HG03139 (cell line): Measurements from ENCODE around the gene ST3GAL2.

Experiments used
- ATAC-seq: cut with Tn5 transposase; IDR thresholded peaks from one replicate; pipeline ENCODE4 v1.9.1; 2021; ENCODE audit not compliant: unreplicated experiment

ST3GAL2 gene

GRCh38 chr16:70438585-70438968 is 323 bp downstream of the ST3GAL2 start:
- no peak for ATAC-seq

DNA sequence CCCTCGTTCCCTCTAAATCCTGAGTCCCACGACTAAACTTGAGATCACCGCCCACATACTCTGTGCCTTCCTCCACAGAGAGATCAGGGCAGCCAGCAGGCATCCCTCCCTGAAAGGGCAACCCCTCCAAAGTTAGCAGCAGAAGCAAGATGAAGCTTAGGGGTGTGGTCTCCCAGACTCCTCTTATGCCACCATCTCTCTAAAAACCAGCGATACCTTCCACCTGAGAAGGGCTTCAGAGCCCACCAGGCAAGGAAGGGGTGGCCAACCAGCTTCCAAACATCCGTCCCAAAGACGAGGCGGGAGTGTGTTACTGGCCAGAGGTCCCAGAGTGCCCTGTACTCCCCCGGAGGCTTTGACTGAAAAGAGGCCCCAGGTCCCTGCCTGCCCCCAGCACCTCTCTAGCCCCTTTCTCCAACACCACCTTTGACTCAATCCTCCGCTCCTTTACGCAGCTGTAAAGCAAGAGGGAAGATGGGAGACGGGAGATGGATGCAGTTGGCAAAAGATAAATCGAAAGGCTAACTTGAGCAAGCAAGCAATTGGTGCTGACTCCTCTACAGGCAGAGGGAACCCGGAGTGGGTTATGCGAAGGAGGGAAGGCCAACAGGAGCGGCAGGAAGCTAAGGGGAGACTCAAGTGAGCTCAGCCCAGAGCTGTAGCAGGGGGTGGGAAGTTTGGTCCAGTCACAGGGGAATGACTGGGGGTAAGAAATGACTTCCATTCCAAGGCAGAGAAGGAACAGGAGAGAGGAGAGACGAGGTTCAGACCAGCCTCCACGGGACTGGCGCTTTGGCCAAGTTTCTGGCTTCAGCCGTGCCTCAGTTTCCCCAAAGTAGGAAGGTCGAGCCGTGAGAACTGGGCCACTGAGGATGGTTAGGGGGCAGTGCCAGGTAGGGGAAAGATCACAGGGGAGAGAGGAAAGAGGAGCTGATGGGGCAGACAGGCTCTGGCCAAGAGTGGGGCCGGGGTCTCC is 1.0 kb downstream of the ST3GAL2 start:
- ATAC-seq: no peak

GRCh38 chr16:70437017-70437581 is 1.8 kb downstream of the ST3GAL2 start:
- ATAC-seq: no peak

DNA sequence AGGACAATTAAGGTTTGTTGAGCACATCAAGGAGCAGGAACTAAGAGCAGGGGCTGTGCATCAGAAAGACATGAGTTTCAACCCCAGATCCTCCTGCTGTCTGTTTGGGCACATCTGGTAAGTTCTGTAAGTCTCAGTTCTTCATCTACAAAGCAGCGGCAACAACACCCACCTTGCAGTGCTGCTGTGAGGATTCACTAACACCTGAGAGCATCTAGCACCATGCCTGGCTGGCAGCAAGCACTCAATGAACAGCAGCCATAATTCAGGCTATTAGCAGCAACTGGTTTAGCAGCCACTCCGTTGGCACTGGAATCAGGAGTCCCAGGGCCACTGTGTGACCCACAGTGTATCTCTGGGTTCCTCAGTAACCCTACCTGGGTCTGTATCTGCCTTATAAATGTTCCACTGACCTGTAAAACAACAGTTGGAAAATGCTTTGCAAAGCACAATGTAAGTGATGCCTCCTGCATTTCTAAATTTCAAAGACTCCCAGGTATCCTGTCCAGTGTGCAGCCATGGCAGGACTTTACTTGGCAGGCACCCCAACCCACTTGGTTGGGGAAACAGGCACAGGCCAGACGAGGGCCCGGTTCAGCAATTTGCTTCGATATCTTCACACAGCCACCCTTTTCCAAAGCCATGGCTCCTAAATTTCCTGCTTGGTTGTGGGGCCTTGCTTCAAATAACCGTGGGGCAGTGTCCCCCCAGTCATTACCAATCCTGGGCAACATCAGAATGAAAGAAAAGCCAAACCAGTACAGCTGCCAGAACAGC is 4.2 kb downstream of the ST3GAL2 start:
- ATAC-seq: no peak

DNA sequence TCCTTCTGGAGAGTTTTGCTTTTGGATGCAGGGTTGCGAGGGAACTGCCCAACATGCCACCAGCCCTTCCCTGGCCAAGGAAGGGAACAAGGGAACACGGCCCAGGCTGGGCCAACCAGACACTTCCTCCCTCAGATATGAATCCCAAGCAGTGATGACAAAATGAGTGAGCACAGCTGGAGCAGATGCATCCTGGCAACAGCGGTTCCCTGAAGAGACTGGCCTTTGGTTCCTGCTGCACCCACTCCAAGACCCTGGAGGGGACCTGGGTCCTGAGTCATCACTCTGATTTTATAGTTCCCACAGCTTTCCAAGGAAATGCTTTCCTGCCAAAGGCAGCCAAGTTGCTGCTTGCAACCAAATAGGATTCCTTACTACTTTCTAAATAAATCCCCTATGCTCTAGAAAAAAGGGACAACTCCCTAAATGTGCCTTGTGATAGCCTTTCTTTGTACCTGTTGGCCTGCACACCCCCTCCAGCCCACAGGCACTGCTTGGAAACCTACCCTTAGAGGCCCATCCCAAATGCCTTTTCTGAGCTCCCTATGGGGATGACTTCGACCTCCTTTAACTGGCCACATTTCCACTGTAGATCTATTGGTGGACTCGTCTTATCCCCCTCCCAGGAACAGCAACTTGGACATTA is 5.3 kb downstream of the ST3GAL2 start:
- ATAC-seq: no peak

DNA sequence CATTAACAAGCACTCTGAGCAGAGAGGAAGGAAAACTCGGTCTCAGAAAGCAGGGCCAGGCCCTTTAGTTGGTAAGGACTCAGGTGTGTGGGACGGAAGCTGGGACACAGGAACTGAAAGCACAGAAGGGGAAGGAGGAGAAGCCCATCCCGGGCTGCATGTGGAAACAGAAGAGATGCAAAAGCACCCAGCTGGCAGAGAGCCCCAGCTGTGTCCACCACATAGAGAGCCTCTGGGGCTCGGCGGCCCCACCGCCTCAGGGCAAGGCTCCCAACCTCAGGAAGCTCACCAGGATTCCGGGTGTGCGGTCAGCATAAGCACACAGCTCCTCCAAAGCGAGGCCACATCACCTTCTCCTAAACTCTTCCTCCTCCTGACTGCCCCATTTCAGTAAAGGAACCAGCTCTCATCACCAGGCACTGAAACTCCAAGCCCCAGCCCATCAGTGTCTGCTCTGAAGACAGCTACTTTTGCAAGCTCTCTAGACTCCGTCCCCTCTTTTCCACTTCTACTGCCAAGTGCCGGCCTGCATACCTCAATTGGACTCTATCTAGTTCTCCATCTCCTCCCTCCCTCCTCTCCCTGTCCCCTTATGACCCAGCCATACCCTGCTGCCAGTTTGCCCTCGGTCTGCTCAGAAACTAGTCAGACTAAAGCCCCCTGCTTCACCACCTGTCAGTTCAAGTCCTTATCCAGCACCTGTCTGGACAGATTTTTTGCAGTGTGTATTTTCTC is 6.0 kb downstream of the ST3GAL2 start:
- no peak for ATAC-seq

DNA sequence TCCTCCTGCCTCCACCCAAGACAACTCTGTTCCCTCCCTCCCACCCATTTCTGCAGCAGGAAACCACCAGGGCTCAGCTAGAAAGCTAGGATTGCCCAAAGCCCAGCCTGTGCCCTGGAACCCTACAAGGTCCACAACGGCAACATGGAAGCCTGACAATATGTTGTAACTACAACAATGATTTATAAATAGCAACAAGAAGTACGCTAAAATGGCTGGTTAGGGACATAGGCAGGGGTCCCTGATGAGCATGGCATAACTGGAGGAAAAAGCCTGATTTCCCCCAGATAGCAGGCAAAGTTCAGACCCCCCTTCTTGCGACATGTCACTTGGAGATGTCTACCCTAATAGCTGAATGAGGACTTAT is 6.6 kb downstream of the ST3GAL2 start:
- no peak for ATAC-seq

GRCh38 chr16:70430667-70431536 is 8.0 kb downstream of the ST3GAL2 start:
- ATAC-seq: peak; percentile 34

GRCh38 chr16:70429888-70430666 is 8.8 kb downstream of the ST3GAL2 start:
- no peak for ATAC-seq

- no peak for ATAC-seq
Observed at GRCh38 chr16:70428178-70428998, 10.5 kb downstream of the ST3GAL2 start.

DNA sequence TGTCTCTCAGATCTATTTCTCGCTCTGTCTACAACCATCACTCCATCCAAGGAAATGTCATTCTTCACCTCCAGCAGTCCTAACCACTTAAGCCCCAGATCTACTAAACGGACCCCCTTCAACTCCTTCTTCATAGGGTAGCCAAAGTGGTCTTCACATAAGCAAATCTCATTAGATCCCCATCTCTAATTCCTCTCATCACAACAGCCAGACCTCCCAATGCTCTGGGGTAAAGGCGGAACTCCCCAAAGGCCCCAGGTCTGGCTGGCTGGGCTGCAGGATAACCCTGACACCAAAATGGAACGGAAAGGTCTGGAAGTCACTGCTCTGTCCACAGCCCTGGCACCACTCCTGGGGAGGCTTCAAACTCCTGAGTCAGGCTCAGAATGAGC is 11.1 kb downstream of the ST3GAL2 start:
- ATAC-seq: no peak

DNA sequence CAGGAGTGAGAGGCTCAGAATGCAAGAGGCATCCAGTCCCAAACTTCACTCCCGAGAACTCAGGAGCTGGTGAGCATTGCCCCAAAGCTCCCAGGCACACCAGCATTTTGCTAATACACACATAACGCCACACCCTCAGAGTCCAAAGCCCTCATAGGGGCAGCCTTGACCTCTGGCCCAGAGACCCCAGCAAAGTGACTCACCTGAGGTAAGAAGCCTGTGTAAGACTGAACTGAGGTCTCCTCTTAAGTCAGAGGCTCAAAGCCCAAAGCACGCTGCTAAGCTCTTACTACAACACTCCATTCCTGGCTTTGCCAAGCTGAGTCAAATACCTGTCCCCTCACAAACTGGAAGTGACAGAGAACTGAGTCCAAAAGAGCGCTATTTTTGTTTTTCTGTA is 16.4 kb downstream of the ST3GAL2 start:
- ATAC-seq: no peak

GRCh38 chr16:70421473-70422311 is 17.2 kb downstream of the ST3GAL2 start:
- ATAC-seq: no peak

GRCh38 chr16:70421014-70421413 is 17.9 kb downstream of the ST3GAL2 start:
- no peak for ATAC-seq

- no peak for ATAC-seq
Observed at GRCh38 chr16:70419384-70420327, 19.2 kb downstream of the ST3GAL2 start.

DNA sequence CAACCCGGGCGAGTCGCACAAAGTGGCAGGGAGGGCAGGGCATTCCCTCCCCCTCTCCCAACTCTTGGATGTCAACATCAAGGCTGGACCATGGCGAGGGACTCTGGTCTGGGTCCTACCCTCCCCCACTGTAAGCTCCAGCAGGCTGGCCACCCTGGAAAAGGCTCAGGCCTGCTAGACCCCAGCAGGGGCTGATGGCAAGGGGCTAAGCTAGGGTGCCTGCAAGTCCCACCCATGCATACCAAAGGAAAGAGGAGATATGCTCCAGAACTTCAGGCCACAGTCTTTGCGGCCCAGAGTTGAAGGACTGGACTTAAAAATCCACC is 19.9 kb downstream of the ST3GAL2 start:
- no peak for ATAC-seq
